ENCODE results near the gene LRIT1.
"Not testable (repeated sequence)": the region's sequence is repeated elsewhere in the genome, so short reads cannot be mapped to it uniquely, and the experiment has no call there.

The LRIT1 gene, protein sequence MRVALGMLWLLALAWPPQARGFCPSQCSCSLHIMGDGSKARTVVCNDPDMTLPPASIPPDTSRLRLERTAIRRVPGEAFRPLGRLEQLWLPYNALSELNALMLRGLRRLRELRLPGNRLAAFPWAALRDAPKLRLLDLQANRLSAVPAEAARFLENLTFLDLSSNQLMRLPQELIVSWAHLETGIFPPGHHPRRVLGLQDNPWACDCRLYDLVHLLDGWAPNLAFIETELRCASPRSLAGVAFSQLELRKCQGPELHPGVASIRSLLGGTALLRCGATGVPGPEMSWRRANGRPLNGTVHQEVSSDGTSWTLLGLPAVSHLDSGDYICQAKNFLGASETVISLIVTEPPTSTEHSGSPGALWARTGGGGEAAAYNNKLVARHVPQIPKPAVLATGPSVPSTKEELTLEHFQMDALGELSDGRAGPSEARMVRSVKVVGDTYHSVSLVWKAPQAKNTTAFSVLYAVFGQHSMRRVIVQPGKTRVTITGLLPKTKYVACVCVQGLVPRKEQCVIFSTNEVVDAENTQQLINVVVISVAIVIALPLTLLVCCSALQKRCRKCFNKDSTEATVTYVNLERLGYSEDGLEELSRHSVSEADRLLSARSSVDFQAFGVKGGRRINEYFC

DNA sequence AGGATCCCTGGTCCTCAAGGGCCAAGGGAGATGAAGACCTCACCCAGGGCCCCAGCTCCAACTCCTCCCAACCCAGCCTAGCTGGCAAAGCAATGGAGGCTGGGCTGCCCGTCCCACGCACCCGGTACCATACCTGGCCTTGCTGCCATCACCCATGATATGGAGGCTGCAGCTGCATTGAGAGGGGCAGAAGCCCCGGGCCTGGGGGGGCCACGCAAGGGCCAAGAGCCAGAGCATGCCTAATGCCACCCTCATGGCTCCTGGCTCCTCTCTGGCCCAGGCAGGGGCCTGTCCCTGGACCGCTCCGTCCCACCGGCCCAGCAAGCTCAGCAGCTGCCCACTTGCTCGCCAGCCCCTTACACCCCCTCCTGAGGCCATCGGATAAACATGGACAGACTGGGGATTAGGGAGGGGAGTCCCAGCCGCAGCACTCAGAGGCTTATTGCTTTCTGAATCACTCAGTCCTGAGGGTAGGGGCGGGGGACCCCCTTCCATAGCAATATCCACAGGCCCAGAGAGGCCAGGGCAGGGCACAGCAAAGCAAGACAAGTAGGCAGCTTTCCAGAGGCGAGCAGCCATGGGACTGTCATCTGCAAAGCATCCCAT, at the start of gene LRIT1:
TSS of gene LRIT1 (minus strand) at position 362 of the 606 bp plus-strand sequence. CDS start at position 255, 107 bp downstream.
- DNase-seq = no peak

DNA sequence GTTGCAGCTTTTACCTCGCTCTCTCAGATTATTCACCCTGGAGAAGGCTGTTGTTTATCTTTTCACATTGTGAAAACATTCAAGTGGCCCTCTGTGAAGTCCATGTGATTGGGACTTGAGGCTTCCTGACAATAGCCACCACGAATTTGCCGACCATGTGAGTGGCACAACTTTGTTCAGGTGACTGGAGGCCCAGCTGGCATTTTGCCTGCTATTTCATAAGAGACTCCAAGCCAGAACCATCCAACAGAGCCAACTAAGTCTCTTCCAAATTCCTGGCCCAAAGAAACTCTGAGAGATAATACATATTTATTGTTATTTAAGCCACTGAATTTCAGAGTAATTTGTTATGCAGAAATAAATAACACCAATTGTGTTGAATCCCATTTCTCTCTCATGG, 48.9 kb upstream of the LRIT1 start:
- DNase-seq = no peak

DNA sequence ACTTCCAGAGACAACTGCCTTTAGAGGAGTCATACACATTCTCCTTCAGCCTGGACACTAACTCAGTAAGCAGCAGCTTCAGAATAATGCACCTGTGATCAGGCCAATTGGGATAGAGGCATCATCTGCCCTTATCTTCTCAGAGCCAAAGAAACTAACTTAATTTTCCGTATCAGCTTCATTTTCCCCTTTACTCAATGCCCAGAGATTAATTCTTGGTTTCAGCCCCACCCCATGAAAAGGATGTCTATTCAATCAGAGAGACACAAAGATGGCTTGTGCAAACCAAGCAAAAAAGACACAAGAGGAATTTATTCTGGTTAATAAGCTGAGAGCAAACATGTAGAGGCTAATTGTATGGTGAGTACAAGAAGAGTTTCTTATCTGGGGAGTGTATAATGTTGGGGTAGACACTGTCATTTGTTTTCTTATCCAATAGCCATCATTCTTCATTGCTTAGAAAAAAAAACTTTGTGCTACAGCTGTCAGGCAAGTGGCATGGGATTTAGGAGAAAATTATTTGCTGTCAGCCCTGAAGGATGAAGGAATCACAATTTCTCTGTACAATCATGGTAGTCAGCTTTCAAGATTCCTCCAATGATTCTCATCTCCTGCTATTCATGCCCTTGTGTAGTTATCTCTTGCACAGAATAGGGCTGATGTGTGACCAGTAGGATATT, 48.3 kb upstream of the LRIT1 start:
- DNase-seq = no peak

DNA sequence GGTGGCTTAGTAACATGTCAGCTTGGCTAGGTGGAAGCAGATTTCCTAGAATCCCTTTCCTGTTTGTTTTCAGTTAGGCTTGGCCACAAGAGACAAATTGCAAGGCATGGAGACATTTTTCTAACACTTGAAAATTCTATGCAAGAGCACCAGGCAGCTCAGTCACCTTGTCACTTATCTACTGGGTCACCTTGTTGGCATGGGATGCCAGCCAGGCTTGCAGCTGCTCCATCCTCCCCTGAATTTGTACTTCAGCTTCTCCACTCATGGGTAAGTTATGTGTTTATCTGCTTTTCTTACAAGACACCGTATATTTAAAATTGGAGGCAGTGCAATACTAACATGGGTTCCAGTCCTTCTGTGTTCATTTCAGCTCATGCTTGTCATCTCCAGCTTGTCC, 46.8 kb upstream of the LRIT1 start:
- DNase-seq = no peak

- DNase-seq = no peak
Measured at GRCh38 chr10:84286695-84287094, 45.3 kb upstream of the LRIT1 start.

DNA sequence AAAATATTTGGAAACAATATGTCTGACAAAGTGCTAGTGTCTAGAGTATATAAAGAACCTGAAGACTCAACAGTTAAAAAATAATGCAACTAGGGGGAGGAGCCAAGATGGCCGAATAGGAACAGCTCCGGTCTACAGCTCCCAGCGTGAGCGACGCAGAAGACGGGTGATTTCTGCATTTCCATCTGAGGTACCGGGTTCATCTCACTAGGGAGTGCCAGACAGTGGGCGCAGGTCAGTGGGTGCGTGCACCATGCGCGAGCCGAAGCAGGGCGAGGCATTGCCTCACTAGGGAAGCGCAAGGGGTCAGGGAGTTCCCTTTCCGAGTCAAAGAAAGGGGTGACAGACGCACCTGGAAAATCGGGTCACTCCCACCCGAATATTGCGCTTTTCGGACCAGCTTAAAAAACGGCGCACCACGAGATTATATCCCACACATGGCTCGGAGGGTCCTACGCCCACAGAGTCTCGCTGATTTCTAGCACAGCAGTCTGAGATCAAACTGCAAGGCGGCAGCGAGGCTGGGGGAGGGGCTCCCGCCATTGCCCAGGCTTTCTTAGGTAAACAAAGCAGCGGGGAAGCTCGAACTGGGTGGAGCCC, 38.6 kb upstream of the LRIT1 start:
- not testable (repeated sequence) for DNase-seq

DNA sequence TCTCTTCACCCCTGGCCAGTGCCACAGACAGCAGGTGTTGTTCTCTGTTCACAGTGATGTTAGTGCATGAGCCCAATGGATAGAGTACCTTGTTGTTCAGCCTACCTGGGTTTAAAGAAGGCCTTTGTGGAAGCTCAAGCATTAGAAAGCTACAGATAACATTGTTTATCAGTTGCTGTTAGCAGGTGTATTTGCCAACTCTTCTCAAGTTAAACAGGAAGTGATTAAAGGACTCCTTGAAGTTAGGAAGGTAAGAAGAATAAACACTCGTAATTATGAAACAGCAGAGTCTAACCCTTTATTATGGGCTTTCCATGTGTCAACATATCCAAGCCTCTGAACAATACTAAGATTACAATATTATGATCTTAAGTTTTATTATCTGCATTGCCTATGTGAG, 29.4 kb upstream of the LRIT1 start:
- DNase-seq = no peak

DNA sequence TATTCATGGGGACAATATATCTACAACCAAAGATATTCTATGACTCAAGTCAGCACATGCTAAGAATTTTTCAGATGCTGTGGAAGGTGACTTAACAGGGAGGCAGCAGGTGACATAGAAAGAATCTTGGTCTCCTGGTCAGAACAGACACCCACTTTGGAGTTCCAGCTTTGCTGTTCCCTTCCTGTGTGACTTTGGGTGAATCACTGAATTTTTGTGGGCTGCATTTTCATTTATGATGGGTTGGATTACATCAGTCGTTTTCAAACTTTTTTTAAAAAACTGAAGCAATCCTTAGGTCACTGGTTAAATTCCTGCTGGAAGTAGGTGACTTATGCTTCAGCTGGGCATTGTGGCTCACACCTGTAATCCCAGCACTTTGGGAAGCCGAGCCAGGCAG, 28.4 kb upstream of the LRIT1 start:
- DNase-seq = no peak

DNA sequence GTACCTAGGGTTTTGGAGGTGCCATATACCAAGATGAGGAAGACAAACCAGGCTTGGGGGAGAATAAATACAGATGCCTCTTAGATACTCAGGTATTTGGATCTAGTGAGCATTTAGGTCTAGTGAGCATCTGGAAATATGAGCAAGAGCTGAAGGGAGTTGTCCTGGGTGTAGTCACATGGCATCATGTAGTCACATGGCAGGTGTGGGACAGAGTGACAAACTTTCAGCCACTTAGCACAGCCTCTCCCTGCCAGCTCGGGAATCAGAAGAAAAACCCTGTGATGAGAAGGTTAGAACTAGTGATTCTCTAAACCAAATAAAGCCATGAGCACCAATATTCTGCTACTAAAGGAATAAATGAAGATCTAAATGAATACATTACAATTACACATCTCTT, 27.8 kb upstream of the LRIT1 start:
- DNase-seq = no peak

GRCh38 chr10:84267503-84268126, 26.3 kb upstream of the LRIT1 start:
- peak; percentile 61 for DNase-seq

DNA sequence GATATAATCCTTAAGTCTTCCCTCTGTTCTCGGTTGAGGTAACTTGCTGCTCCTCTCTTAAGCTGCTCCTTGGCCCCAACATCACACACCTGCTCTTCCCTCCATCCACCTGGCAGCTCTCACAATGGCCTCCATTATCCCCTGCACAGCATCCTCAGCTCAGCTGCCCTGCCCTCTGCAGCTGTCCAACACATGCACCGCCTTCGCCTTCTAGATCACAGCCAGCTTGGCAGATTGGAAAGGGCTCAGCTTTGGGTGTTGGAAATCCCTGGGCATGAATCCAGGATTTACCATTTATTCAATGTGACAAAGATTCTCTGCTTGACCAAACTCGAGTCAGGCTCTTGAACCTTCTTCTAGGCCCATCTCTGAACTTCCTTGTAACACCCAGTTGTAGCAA, 24.1 kb upstream of the LRIT1 start:
- no peak for DNase-seq

DNA sequence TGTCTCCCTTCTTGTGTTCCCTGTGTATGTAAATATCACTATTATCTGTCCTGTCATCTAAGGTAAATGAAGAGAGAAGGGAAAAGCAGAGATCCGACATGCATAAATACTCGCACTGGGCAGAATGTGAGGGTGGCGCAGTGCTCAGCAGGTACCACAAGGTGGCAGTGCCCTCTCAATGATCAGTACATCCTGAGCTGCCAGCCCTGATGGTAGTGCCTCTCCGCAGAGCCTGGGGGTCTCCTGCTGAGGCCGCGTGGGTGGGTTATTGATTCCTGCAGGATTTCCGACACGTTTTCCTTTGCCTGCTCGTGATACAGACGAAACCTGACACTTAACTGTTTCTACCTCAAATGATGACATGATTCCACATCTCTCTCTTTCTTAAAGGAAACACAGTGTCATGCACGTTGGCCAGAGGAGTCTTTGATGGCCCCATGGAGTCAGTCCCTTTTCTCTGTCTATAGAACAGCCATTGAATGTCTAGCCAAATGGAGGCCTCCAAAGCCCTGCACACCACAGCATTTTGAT, 23.3 kb upstream of the LRIT1 start:
- DNase-seq = peak; percentile 69

DNA sequence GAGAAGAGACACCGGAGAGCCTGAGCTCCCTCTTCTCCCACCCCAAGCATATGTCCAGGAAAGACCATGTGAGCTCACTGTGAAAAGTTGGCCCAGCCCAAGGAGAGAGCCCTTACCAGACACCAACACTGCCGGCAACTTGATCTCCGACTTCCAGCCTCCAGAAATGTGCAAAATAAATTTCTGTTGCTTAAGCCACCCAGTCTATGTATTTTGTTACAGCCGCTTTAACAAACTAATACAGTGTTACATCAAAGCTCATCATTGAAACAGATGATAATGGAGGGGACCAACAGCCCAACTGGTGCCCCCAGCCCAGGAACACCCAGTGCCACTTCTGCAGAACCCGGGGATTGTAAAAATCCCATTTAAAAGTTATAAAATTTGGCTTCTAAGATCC, 22.4 kb upstream of the LRIT1 start:
- no peak for DNase-seq

GRCh38 chr10:84262190-84262956, 21.0 kb upstream of the LRIT1 start:
- DNase-seq = no peak

DNA sequence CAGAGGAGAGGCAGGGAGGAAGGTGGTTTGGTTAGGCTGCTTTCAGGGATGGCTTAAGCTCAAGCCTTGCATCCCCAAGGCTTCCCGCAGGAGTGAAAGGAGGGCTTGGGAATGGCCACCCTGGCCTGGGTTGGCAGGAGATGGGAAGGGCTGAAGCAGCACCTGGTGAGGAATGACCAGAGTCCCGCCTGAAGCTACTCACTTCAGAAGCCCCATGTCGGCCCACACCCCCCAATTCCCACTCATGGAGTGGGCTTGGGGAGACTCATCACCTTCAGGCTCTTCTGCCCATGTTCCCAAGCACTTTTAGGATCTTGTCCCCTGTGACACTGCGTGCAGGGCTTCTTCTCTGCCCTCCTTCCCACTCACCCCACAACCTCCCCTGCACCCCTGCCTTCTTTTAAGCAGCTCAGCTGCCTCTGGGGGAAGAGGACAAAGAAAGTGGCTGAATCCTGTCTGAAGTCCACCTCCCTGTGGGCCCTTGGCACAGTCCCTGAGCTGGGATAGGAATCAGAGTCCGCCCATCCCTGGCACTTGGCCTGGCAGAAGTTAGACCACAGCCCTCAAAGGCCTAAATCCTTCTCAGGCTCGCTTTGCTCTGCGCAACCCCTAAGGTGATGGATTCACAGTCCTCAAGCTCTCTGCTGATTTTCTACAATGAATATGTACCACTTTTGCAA, 20.0 kb upstream of the LRIT1 start:
- DNase-seq = no peak

DNA sequence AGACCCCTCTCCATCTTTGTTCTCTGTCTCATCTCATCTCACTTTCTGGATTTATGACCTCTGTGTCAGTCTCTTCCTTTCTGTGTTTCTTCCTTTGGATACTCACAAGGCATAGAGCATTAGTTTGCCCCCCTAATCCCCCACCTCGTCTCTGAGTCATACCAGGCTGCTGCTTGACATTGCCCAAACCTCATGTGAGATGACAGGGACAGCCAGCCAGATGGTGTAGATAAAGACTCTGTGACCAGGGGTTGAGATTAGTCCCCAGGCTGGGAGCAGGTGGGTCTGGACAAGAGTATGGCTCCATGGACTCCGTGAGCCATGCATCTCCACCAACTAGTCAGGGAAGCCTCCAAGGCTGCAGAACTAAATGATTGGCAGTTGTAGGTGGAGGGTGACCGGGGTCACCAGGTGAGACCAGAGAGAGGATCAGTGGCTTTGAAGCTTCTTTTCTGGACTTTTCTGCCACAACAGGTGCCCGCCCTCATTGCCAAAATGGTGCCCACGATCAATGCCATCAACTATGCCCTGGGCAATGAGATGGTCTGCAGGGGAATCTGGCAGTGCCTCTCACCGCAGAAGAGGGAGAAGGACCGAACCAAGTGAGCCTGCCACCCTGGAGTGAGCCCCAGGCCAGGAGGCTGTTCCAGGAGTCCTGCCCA, 16.8 kb upstream of the LRIT1 start:
- no peak for DNase-seq

DNA sequence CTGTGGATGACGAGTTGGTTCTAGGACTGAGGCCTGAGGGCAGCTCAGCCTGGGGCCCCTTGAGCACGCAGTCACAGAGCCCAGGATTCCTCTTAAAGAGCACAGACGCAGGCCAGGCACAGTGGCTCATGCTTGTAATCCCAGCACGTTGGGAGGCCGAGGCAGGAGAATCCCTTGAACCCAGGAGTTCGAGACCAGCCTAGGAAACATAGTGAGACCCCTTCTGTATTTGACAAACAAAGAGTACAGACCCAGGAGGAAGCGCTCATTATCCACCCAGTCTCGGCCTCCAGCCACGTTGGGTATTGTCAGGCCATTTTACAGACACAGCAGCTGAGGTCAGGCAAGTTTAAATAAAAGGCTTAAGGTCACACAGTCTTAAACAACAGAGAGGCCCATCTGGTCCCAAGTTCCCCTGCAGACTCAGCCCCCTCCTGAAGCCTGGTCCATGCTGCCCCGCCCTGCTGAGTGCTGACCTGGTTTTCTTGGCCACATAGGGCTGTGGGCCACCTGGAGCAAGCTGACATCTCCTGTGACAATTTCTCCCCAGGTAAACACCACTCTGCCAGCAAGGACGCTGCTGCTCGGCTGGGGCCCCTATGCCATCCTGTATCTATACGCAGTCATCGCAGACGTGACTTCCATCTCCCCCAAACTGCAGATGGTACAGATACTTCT, 16.1 kb upstream of the LRIT1 start:
- no peak for DNase-seq

GRCh38 chr10:84256510-84257342, 15.4 kb upstream of the LRIT1 start:
- peak; percentile 28 for DNase-seq

Measured in CD4-positive, alpha-beta T cell treated with Interleukin-17A for 1 hour (primary cell).